ENCODE data around the gene LAMB1.

The LAMB1 gene

GRCh38 chr7:107964510-107964909, 38.5 kb downstream of the LAMB1 start:
- no peak overlapping the region for H2AFZ ChIP-seq (ENCODE audit: low read depth, low read length)
- peak overlapping the region; percentile 51 for H4K8ac ChIP-seq (ENCODE audit: low read length)
- peaks cover 7% of the 10 kb centered on the region for H3K79me1 ChIP-seq (replicated peaks; ENCODE audit: low read length, poor library complexity, severe bottlenecking)
- 95% methylated on average over 8 of the region's 11 CpGs for whole genome bisulfite sequencing
- H3K4me2 ChIP-seq (ENCODE audit: low read length, poor library complexity, severe bottlenecking): no peak overlapping the region
- no peaks in the 10 kb centered on the region for H3K9me3 ChIP-seq (ENCODE audit: control insufficient read depth, low read length)
- no peak overlapping the region for H3K14ac ChIP-seq (ENCODE audit: low read length in 2 of 2)
- H3K4me3 ChIP-seq (ENCODE audit: insufficient read depth in 1 of 2, low read depth in 1 of 2, low read length in 2 of 2): no peak overlapping the region
- no peak overlapping the region for H2BK12ac ChIP-seq (ENCODE audit: low read length in 2 of 2)
- H2BK5ac ChIP-seq (ENCODE audit: low read depth, low read length, poor library complexity, severe bottlenecking): no peak overlapping the region
- H2BK120ac ChIP-seq (ENCODE audit: low read depth, low read length): no peak overlapping the region
- no peak overlapping the region for H3K9ac ChIP-seq (ENCODE audit: low read length)
- no peak overlapping the region for H3K23ac ChIP-seq (ENCODE audit: low read length in 2 of 2)
- H3K27me3 ChIP-seq (ENCODE audit: control insufficient read depth in 1 of 2, insufficient read depth in 1 of 2, low read length in 2 of 2): no peaks in the 10 kb centered on the region
- no peak overlapping the region for H2BK15ac ChIP-seq (ENCODE audit: low read depth, poor library complexity, severe bottlenecking)
- H3K4me1 ChIP-seq (ENCODE audit: control insufficient read depth, insufficient read depth, low read depth, low read length): peaks cover 15% of the 10 kb centered on the region
- no peak overlapping the region for H3K18ac ChIP-seq (ENCODE audit: low read depth in 1 of 2, low read length in 2 of 2)
- H3K27ac ChIP-seq (ENCODE audit: low read length, poor library complexity, severe bottlenecking): peak overlapping the region; percentile 32
- DNase-seq: no peak
- peaks cover 61 to 89% of the 10 kb centered on the region in 2 experiments for H3K36me3 ChIP-seq (ENCODE audit: control insufficient read depth in 1 of 2, insufficient read depth in 2 of 2, low read depth in 1 of 2, low read length in 2 of 2)
- H3K4ac ChIP-seq (ENCODE audit: low read depth in 1 of 2, low read length in 2 of 2): no peak overlapping the region
- H2AK5ac ChIP-seq (ENCODE audit: low read length, severe bottlenecking): peak overlapping the region; percentile 79
- H4K91ac ChIP-seq (ENCODE audit: low read length): no peak overlapping the region

- Histone ChIP-seq H3K18ac (ENCODE audit: low read depth in 1 of 2, low read length in 2 of 2) (no peak overlapping the region), H3K4ac (ENCODE audit: low read depth in 1 of 2, low read length in 2 of 2) (no peak overlapping the region), H2AK5ac (ENCODE audit: low read length, severe bottlenecking) (no peak overlapping the region), H2BK120ac (ENCODE audit: low read depth, low read length) (no peak overlapping the region), H2BK15ac (ENCODE audit: low read depth, poor library complexity, severe bottlenecking) (no peak overlapping the region), H4K8ac (ENCODE audit: low read length) (no peak overlapping the region), H2BK12ac (ENCODE audit: low read length in 2 of 2) (no peak overlapping the region), H3K4me1 (ENCODE audit: control insufficient read depth, insufficient read depth, low read depth, low read length) (peaks cover 18% of the 10 kb centered on the region), H3K4me3 (ENCODE audit: insufficient read depth in 1 of 2, low read depth in 1 of 2, low read length in 2 of 2) (no peak overlapping the region), H3K36me3 (ENCODE audit: control insufficient read depth in 1 of 2, insufficient read depth in 2 of 2, low read depth in 1 of 2, low read length in 2 of 2) (peaks cover 64 to 89% of the 10 kb centered on the region in 2 experiments), H3K14ac (ENCODE audit: low read length in 2 of 2) (no peak overlapping the region), H2AFZ (ENCODE audit: low read depth, low read length) (no peak overlapping the region), H3K4me2 (ENCODE audit: low read length, poor library complexity, severe bottlenecking) (no peak overlapping the region), H2BK5ac (ENCODE audit: low read depth, low read length, poor library complexity, severe bottlenecking) (no peak overlapping the region), H3K27ac (ENCODE audit: low read length, poor library complexity, severe bottlenecking) (no peak overlapping the region), H4K91ac (ENCODE audit: low read length) (no peak overlapping the region), H3K79me1 (replicated peaks; ENCODE audit: low read length, poor library complexity, severe bottlenecking) (peaks cover 7% of the 10 kb centered on the region), H3K9ac (ENCODE audit: low read length) (no peak overlapping the region), H3K9me3 (ENCODE audit: control insufficient read depth, low read length) (no peaks in the 10 kb centered on the region), H3K23ac (ENCODE audit: low read length in 2 of 2) (no peak overlapping the region), H3K27me3 (ENCODE audit: control insufficient read depth in 1 of 2, insufficient read depth in 1 of 2, low read length in 2 of 2) (no peaks in the 10 kb centered on the region)
- WGBS: over 99% methylated on average over 8 of the region's 9 CpGs
- DNase-seq: no peak
Observed at GRCh38 chr7:107962817-107963216, 40.1 kb downstream of the LAMB1 start.

- H2BK120ac ChIP-seq (ENCODE audit: low read depth, low read length): no peak overlapping the region
- no peak overlapping the region for H4K8ac ChIP-seq (ENCODE audit: low read length)
- no peak overlapping the region for H3K18ac ChIP-seq (ENCODE audit: low read depth in 1 of 2, low read length in 2 of 2)
- no peak overlapping the region for H2AK5ac ChIP-seq (ENCODE audit: low read length, severe bottlenecking)
- H3K9ac ChIP-seq (ENCODE audit: low read length): no peak overlapping the region
- no peaks in the 10 kb centered on the region for H3K9me3 ChIP-seq (ENCODE audit: control insufficient read depth, low read length)
- peak overlapping the region; percentile 34 for H3K27ac ChIP-seq (ENCODE audit: low read length, poor library complexity, severe bottlenecking)
- H3K27me3 ChIP-seq (ENCODE audit: control insufficient read depth in 1 of 2, insufficient read depth in 1 of 2, low read length in 2 of 2): no peaks in the 10 kb centered on the region
- H3K23ac ChIP-seq (ENCODE audit: low read length in 2 of 2): no peak overlapping the region
- H3K4me2 ChIP-seq (ENCODE audit: low read length, poor library complexity, severe bottlenecking): no peak overlapping the region
- no peak overlapping the region for H3K4me3 ChIP-seq (ENCODE audit: insufficient read depth in 1 of 2, low read depth in 1 of 2, low read length in 2 of 2)
- H2AFZ ChIP-seq (ENCODE audit: low read depth, low read length): no peak overlapping the region
- no peak for DNase-seq
- H4K91ac ChIP-seq (ENCODE audit: low read length): no peak overlapping the region
- H3K14ac ChIP-seq (ENCODE audit: low read length in 2 of 2): no peak overlapping the region
- H3K4me1 ChIP-seq (ENCODE audit: control insufficient read depth, insufficient read depth, low read depth, low read length): peaks cover 18% of the 10 kb centered on the region
- H3K4ac ChIP-seq (ENCODE audit: low read depth in 1 of 2, low read length in 2 of 2): no peak overlapping the region
- 92% methylated on average over 9 of the region's 9 CpGs for WGBS
- H3K79me1 ChIP-seq (replicated peaks; ENCODE audit: low read length, poor library complexity, severe bottlenecking): peaks cover 9% of the 10 kb centered on the region
- H2BK15ac ChIP-seq (ENCODE audit: low read depth, poor library complexity, severe bottlenecking): no peak overlapping the region
- H3K36me3 ChIP-seq (ENCODE audit: control insufficient read depth in 1 of 2, insufficient read depth in 2 of 2, low read depth in 1 of 2, low read length in 2 of 2): peaks cover 67 to 82% of the 10 kb centered on the region in 2 experiments
- no peak overlapping the region for H2BK5ac ChIP-seq (ENCODE audit: low read depth, low read length, poor library complexity, severe bottlenecking)
- no peak overlapping the region for H2BK12ac ChIP-seq (ENCODE audit: low read length in 2 of 2)
Observed at GRCh38 chr7:107961405-107961804, 41.6 kb downstream of the LAMB1 start.

GRCh38 chr7:107960272-107960671, 42.7 kb downstream of the LAMB1 start:
- Histone ChIP-seq H2BK15ac (ENCODE audit: low read depth, poor library complexity, severe bottlenecking) (no peak overlapping the region), H3K18ac (ENCODE audit: low read depth in 1 of 2, low read length in 2 of 2) (no peak overlapping the region), H4K8ac (ENCODE audit: low read length) (no peak overlapping the region), H3K79me1 (replicated peaks; ENCODE audit: low read length, poor library complexity, severe bottlenecking) (peaks cover 10% of the 10 kb centered on the region), H2AFZ (ENCODE audit: low read depth, low read length) (no peak overlapping the region), H2BK120ac (ENCODE audit: low read depth, low read length) (no peak overlapping the region), H3K4me1 (ENCODE audit: control insufficient read depth, insufficient read depth, low read depth, low read length) (peaks cover 16% of the 10 kb centered on the region), H3K4me3 (ENCODE audit: insufficient read depth in 1 of 2, low read depth in 1 of 2, low read length in 2 of 2) (no peak overlapping the region), H3K4ac (ENCODE audit: low read depth in 1 of 2, low read length in 2 of 2) (no peak overlapping the region), H3K9ac (ENCODE audit: low read length) (no peak overlapping the region), H3K27me3 (ENCODE audit: control insufficient read depth in 1 of 2, insufficient read depth in 1 of 2, low read length in 2 of 2) (no peaks in the 10 kb centered on the region), H3K27ac (ENCODE audit: low read length, poor library complexity, severe bottlenecking) (no peak overlapping the region), H4K91ac (ENCODE audit: low read length) (no peak overlapping the region), H3K4me2 (ENCODE audit: low read length, poor library complexity, severe bottlenecking) (no peak overlapping the region), H3K9me3 (ENCODE audit: control insufficient read depth, low read length) (no peaks in the 10 kb centered on the region), H2AK5ac (ENCODE audit: low read length, severe bottlenecking) (no peak overlapping the region), H3K23ac (ENCODE audit: low read length in 2 of 2) (no peak overlapping the region), H3K14ac (ENCODE audit: low read length in 2 of 2) (no peak overlapping the region), H2BK5ac (ENCODE audit: low read depth, low read length, poor library complexity, severe bottlenecking) (no peak overlapping the region), H3K36me3 (ENCODE audit: control insufficient read depth in 1 of 2, insufficient read depth in 2 of 2, low read depth in 1 of 2, low read length in 2 of 2) (peaks cover 67 to 83% of the 10 kb centered on the region in 2 experiments), H2BK12ac (ENCODE audit: low read length in 2 of 2) (no peak overlapping the region)
- WGBS: 97% methylated on average over 5 of the region's 5 CpGs
- no peak for DNase-seq
